Caco-2 (cell line): ENCODE data around the gene FMOD. TPM values are rescaled to one million over a fixed set of nuclear protein-coding genes. Genes with fewer than 3 reads are reported as not detected.

Experiments
- BruUV-seq: library from RNA; stranded (reverse); fragments of 400-500 nt; replicated peaks from 2 replicates; lab custom pipeline; 2021; lab: Mats Ljungman, UMichigan
- CTCF ChIA-PET: fragments of 300-600 bp; sonication (Branson Sonifier 250); formaldehyde crosslinking; loops from one replicate; lab custom pipeline; 2022; ENCODE audit warnings: antibody characterized with exemption; lab: Charles Lee
- POLR2A ChIA-PET: fragments of 300-600 bp; sonication (Branson Sonifier 250); formaldehyde crosslinking; loops from one replicate; lab custom pipeline; 2022; ENCODE audit warnings: antibody characterized with exemption; lab: Charles Lee
- DNase-seq, 2 experiments: peaks; one replicate each; pipeline versions ENCODE4 v3.0.0 to v3.0.0-alpha.2; 2020 to 2022
- H3K27me3 ChIP-seq: replicated peaks from 2 replicates; pipeline ENCODE4 v1.6.0; 2011; ENCODE audit warnings: low read length; ENCODE audit not compliant: control insufficient read depth, insufficient read depth
- H3K36me3 ChIP-seq: 2 replicates; pipeline ENCODE4 v1.5.1; 2011; ENCODE audit warnings: low read length; ENCODE audit not compliant: control insufficient read depth, insufficient read depth
- H3K4me1 ChIP-seq: fragments of 250-450 bp; sonication (Bioruptor Pico); 2 replicates; pipeline ENCODE4 v1.5.1; 2020; ENCODE audit warnings: mild to moderate bottlenecking
- H3K4me3 ChIP-seq: 2 replicates; pipeline ENCODE4 v1.5.1; 2011; ENCODE audit warnings: low read depth, mild to moderate bottlenecking, control low read depth, low read length
- H3K9me3 ChIP-seq: fragments of 250-450 bp; sonication (Bioruptor Pico); 2 replicates; pipeline ENCODE4 v1.5.1; 2020; ENCODE audit warnings: mild to moderate bottlenecking, moderate library complexity
- H3K27ac Mint-ChIP-seq: one replicate; pipeline ENCODE4 v1.8.0; 2022; ENCODE audit warnings: mixed read lengths; ENCODE audit not compliant: unreplicated experiment
- H3K27me3 Mint-ChIP-seq: one replicate; pipeline ENCODE4 v1.8.0; 2022; ENCODE audit warnings: mixed read lengths; ENCODE audit not compliant: insufficient read depth, unreplicated experiment
- H3K36me3 Mint-ChIP-seq: one replicate; pipeline ENCODE4 v1.8.0; 2022; ENCODE audit warnings: mild to moderate bottlenecking, mixed read lengths; ENCODE audit not compliant: insufficient read depth, unreplicated experiment
- H3K4me1 Mint-ChIP-seq: one replicate; pipeline ENCODE4 v1.8.0; 2022; ENCODE audit warnings: low read depth, mixed read lengths; ENCODE audit not compliant: unreplicated experiment
- H3K4me3 Mint-ChIP-seq: one replicate; pipeline ENCODE4 v1.8.0; 2022; ENCODE audit warnings: mild to moderate bottlenecking, moderate library complexity, mixed read lengths; ENCODE audit not compliant: unreplicated experiment
- H3K9me3 Mint-ChIP-seq: one replicate; pipeline ENCODE4 v1.8.0; 2022; ENCODE audit warnings: mixed read lengths; ENCODE audit not compliant: unreplicated experiment
- intact Hi-C: fragments of 100-400 bp; cut with micrococcal nuclease; formaldehyde crosslinking; loops from one replicate; pipeline ENCODE4 v1.10.0; 2022; ENCODE audit not compliant: unreplicated experiment
- total RNA-seq: library from RNA; stranded (reverse); gene quantifications from 2 replicates; pipeline ENCODE4 v1.2.3, GENCODE V29; 2022
- TF ChIP-seq, protein P1 (sequence below), 2 experiments: fragments of 200-600 bp in 1 of 2; IDR thresholded peaks; 1 replicate in 1 of 2; 2 replicates in 1 of 2; pipeline versions ENCODE4 v1.5.1 to v1.8.0; 2011 to 2022; ENCODE audit warnings: antibody characterized with exemption in 1 of 2, control low read depth in 1 of 2, inconsistent platforms in 1 of 2, low read depth in 1 of 2, low read length in 1 of 2, mild to moderate bottlenecking in 1 of 2, moderate library complexity in 1 of 2; ENCODE audit not compliant: insufficient read depth in 1 of 2, severe bottlenecking in 1 of 2, unreplicated experiment in 1 of 2

FMOD gene
- total RNA-seq, 1 experiment from 2014 or later = 32.6 TPM

DNA sequence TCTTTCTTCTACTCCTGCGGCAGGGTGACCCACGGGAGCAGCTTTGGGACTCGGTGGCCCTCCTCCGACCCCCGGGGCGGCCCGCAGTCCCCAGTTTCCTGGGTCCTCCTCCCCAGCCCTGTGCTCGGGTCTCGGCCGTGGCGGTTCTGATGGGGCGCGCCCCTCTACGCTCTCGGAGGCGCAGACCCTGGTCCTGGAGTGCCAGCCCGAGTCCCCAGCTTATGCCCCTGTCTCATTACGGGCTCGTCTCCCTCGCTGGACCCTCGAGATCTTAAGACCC is 45.2 kb downstream of the FMOD start:
- H3K4me3 ChIP-seq = peak overlapping the region; percentile 70
- peaks cover 9% of the 10 kb centered on the region for H3K36me3 ChIP-seq
- TF ChIP-seq, protein P1, sequence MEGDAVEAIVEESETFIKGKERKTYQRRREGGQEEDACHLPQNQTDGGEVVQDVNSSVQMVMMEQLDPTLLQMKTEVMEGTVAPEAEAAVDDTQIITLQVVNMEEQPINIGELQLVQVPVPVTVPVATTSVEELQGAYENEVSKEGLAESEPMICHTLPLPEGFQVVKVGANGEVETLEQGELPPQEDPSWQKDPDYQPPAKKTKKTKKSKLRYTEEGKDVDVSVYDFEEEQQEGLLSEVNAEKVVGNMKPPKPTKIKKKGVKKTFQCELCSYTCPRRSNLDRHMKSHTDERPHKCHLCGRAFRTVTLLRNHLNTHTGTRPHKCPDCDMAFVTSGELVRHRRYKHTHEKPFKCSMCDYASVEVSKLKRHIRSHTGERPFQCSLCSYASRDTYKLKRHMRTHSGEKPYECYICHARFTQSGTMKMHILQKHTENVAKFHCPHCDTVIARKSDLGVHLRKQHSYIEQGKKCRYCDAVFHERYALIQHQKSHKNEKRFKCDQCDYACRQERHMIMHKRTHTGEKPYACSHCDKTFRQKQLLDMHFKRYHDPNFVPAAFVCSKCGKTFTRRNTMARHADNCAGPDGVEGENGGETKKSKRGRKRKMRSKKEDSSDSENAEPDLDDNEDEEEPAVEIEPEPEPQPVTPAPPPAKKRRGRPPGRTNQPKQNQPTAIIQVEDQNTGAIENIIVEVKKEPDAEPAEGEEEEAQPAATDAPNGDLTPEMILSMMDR (IDR thresholded peaks at IDR 0.05; ENCODE audit: insufficient read depth in 1 of 2, low read depth in 1 of 2, low read length in 1 of 2, severe bottlenecking in 1 of 2, unreplicated experiment in 1 of 2) = no peak
- DNase-seq = no peak
- BruUV-seq = no TSS peak
- H3K27me3 ChIP-seq = no peaks in the 10 kb centered on the region
- Mint-ChIP-seq H3K4me1 (peaks cover 27% of the 10 kb centered on the region), H3K9me3 (no peaks in the 10 kb centered on the region), H3K36me3 (peaks cover 18% of the 10 kb centered on the region), H3K4me3 (peak overlapping the region; percentile 65), H3K27me3 (no peaks in the 10 kb centered on the region), H3K27ac (peak overlapping the region; percentile 83)
- intact Hi-C loops = loop anchor here (1.0 kb wide), 4 partner anchors 14 to 32 kb away; no protein-coding TSS in a partner anchor
- H3K4me1 ChIP-seq = peaks cover 25% of the 10 kb centered on the region
- ChIA-PET POLR2A (interaction anchor here (1.0 to 2.5 kb wide), 4 partner anchors 10 to 18 kb away, joined by 3 to 57 read pairs (median 6); no protein-coding TSS in a partner anchor), CTCF (interaction anchor here (0.8 to 2.4 kb wide), 2 partner anchors 22 to 33 kb away, joined by 3 to 19 read pairs; no protein-coding TSS in a partner anchor)
- no peaks in the 10 kb centered on the region for H3K9me3 ChIP-seq

- peaks cover 25% of the 10 kb centered on the region for H3K4me1 ChIP-seq
- Mint-ChIP-seq H3K4me1 (peaks cover 27% of the 10 kb centered on the region), H3K9me3 (no peaks in the 10 kb centered on the region), H3K36me3 (peaks cover 18% of the 10 kb centered on the region), H3K27me3 (no peaks in the 10 kb centered on the region), H3K4me3 (peak within 1 kb of the TSS; percentile 65), H3K27ac (peak within 1 kb of the TSS; percentile 83)
- H3K9me3 ChIP-seq = no peaks in the 10 kb centered on the region
- intact Hi-C loops = loop anchor here (1.0 kb wide), 4 partner anchors 14 to 32 kb away; no protein-coding TSS in a partner anchor
- BruUV-seq = TSS peak; percentile 87
- POLR2A ChIA-PET = interaction anchor here (0.6 to 2.5 kb wide), 16 partner anchors 11 to 444 kb away, joined by 3 to 57 read pairs (median 4); partner anchors contain the start of genes ATP2B4 and TMEM183A
- TF ChIP-seq, protein P1 (IDR thresholded peaks at IDR 0.05; ENCODE audit: insufficient read depth in 1 of 2, low read depth in 1 of 2, low read length in 1 of 2, severe bottlenecking in 1 of 2, unreplicated experiment in 1 of 2) = no peak
- no peaks in the 10 kb centered on the region for H3K27me3 ChIP-seq
- H3K36me3 ChIP-seq = peaks cover 9% of the 10 kb centered on the region
- peak; percentile 90 to 91 for DNase-seq
- CTCF ChIA-PET = interaction anchor here (0.6 to 2.4 kb wide), 6 partner anchors 14 to 306 kb away, joined by 3 to 19 read pairs (median 6); no protein-coding TSS in a partner anchor
- H3K4me3 ChIP-seq = peak within 1 kb of the TSS; percentile 70
Observed at GRCh38 chr1:203304919-203305808, 45.8 kb downstream of the FMOD start, which contains the start of gene BTG2. BTG2 (plus strand) TSS chr1:203305519; CDS start chr1:203305607, 88 bp downstream.

DNA sequence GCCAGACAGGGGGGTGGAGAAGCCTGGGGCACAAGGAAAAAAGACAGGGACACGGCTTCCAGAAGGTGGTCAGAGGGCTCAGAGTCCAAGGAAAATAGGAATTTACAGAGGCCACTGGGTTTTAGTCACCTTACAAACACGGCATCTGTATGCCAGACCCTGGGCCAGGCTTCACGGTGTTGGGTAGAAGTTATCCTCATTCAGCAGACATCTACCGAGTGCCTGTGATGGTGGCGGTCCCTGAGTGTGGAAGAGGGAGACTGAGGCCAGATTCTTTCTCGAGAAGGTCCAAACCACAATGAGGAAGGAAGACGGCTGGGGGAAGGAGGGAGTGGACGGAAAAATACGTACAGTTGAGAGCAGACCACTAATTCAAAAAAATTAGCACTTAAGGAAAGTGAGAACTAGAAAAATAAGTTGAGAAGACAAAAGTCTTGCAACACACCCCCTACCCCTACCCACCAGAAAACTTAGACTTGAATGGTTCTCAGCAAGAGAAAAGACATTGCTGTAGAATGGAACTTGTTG is 46.5 kb downstream of the FMOD start:
- intact Hi-C loops = no loop called here
- Histone ChIP-seq H3K27me3 (no peaks in the 10 kb centered on the region), H3K4me1 (peaks cover 25% of the 10 kb centered on the region), H3K36me3 (peaks cover 9% of the 10 kb centered on the region), H3K4me3 (peak overlapping the region; percentile 44), H3K9me3 (no peaks in the 10 kb centered on the region)
- Mint-ChIP-seq H3K27me3 (no peaks in the 10 kb centered on the region), H3K36me3 (peaks cover 18% of the 10 kb centered on the region), H3K4me3 (peak overlapping the region; percentile 65), H3K4me1 (peaks cover 27% of the 10 kb centered on the region), H3K27ac (peak overlapping the region; percentile 83), H3K9me3 (no peaks in the 10 kb centered on the region)
- CTCF ChIA-PET = interaction anchor here (0.6 to 2.4 kb wide), 6 partner anchors 13 to 305 kb away, joined by 3 to 19 read pairs (median 6); no protein-coding TSS in a partner anchor
- TF ChIP-seq, protein P1 (IDR thresholded peaks at IDR 0.05; ENCODE audit: insufficient read depth in 1 of 2, low read depth in 1 of 2, low read length in 1 of 2, severe bottlenecking in 1 of 2, unreplicated experiment in 1 of 2) = no peak
- no TSS peak for BruUV-seq
- POLR2A ChIA-PET = interaction anchor here (0.6 to 2.5 kb wide), 16 partner anchors 12 to 443 kb away, joined by 3 to 57 read pairs (median 4); partner anchors contain the start of genes ATP2B4 and TMEM183A
- no peak for DNase-seq
